Hepatocyte (in vitro differentiated cells): ENCODE measurements around the gene ANKMY2.

ENCODE experiments used
- EZH2 ChIP-seq: fragments of 200-600 bp; sonication (generic); IDR thresholded peaks from 2 replicates; pipeline ENCODE4 v1.6.1; 2016; ENCODE audit warnings: antibody characterized with exemption, mild to moderate bottlenecking, borderline replicate concordance
- EZH2phosphoT487 ChIP-seq: fragments of 200-600 bp; sonication (generic); IDR thresholded peaks from one replicate; pipeline ENCODE4 v1.6.1; 2018; ENCODE audit warnings: antibody characterized with exemption, mild to moderate bottlenecking, low read depth, moderate library complexity; ENCODE audit not compliant: unreplicated experiment, severe bottlenecking
- TF ChIP-seq, protein P1 (sequence below): fragments of 200-600 bp; sonication (generic); IDR thresholded peaks from 2 replicates; pipeline ENCODE4 v1.5.1; 2016; ENCODE audit warnings: antibody characterized with exemption, mild to moderate bottlenecking; ENCODE audit not compliant: poor library complexity

DNA sequence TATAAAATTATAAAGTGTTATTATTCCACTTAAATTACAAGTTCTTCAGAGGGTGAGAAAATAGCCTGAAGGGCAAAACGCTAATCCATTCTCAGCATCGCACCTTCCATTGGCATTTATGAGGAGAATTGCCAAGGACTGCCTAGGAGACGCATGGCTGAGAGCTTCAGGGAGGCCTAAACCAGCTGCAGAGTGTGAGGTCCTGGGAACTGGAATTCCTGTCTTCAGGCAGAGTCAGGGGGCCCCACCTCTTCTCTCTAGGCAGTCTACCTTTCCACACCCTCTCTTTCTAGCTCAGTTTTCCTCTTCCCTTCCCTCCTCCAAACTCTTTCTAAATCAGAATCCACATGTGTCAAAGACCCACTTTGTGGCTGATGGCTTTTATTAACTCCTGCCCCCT is 83.6 kb downstream of the ANKMY2 start:
- TF ChIP-seq, protein P1, sequence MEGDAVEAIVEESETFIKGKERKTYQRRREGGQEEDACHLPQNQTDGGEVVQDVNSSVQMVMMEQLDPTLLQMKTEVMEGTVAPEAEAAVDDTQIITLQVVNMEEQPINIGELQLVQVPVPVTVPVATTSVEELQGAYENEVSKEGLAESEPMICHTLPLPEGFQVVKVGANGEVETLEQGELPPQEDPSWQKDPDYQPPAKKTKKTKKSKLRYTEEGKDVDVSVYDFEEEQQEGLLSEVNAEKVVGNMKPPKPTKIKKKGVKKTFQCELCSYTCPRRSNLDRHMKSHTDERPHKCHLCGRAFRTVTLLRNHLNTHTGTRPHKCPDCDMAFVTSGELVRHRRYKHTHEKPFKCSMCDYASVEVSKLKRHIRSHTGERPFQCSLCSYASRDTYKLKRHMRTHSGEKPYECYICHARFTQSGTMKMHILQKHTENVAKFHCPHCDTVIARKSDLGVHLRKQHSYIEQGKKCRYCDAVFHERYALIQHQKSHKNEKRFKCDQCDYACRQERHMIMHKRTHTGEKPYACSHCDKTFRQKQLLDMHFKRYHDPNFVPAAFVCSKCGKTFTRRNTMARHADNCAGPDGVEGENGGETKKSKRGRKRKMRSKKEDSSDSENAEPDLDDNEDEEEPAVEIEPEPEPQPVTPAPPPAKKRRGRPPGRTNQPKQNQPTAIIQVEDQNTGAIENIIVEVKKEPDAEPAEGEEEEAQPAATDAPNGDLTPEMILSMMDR, result no peak
- TF ChIP-seq EZH2, result no peak
- TF ChIP-seq EZH2phosphoT487, result no peak
